Pancreas (tissue), 10 donors: ENCODE data around the gene CDC25C. TPM values are rescaled to one million over a fixed set of nuclear protein-coding genes. Genes with fewer than 3 reads are reported as not detected.

Experiments
- ATAC-seq, 4 donors: fragments of 200-7000 bp; cut with Tn5 transposase; one replicate each; pipeline versions ENCODE4 v1.8.0 to v1.9.1; 2020; ENCODE audit warnings: mild to moderate bottlenecking in 4 of 4, moderate library complexity in 4 of 4
- DNase-seq, 6 donors: peaks; one replicate each; pipeline ENCODE4 v3.0.0-alpha.2; 2020
- FAIRE-seq: peaks from 2 replicates; lab custom pipeline; 2012; peaks lifted over from hg19 to GRCh38; lab: Jason Lieb, UNC
- H3K27ac ChIP-seq, 4 donors: fragments of 200-600 bp; sonication (generic); 1 replicate in 3 of 4; 2 replicates in 1 of 4; pipeline versions ENCODE4 v1.5.0 to v1.8.0; 2020
- H3K27me3 ChIP-seq, 4 donors: fragments of 200-600 bp; one replicate each; pipeline ENCODE4 v1.8.0; 2021
- H3K36me3 ChIP-seq, 3 donors: fragments of 200-600 bp; sonication (generic) in 1 of 3; one replicate each; pipeline versions ENCODE4 v1.5.0 to v1.8.0; 2020 to 2021
- H3K4me1 ChIP-seq, 3 donors: fragments of 200-600 bp; one replicate each; pipeline ENCODE4 v1.8.0; 2021
- H3K4me3 ChIP-seq, 4 donors: fragments of 200-600 bp; sonication (generic) in 2 of 4; one replicate each; pipeline versions ENCODE4 v1.5.0 to v1.8.0; 2020 to 2021
- H3K9me3 ChIP-seq, 4 donors: fragments of 200-600 bp; one replicate each; pipeline ENCODE4 v1.8.0; 2021
- WGBS, 2 donors: extraction: QIAGEN DNeasy Blood & Tissue Kit; methylation state at CpG; one replicate each; pipeline ENCODE4 v1.1.7; 2013; 5-methylcytosine and 5-hydroxymethylcytosine counted together
- intact Hi-C, 3 donors: fragments of 100-400 bp; cut with DNase I; formaldehyde crosslinking; loops; one replicate each; pipeline versions ENCODE4 v1.11.1 to v1.14.2; 2022
- polyA plus RNA-seq, 2 donors: library from polyadenylated mRNA; stranded (reverse); fragments of 200-250 nt; gene quantifications; one replicate each; pipeline ENCODE4 v1.2.3, GENCODE V29; 2013
- total RNA-seq, 6 donors: library from RNA; stranded (reverse); fragmentation: NEBNext Ultra II Directional in 4 of 6; extraction: Animal tissue kit (Norgen Biotek cat#: 25700) in 4 of 6; gene quantifications; one replicate each; pipeline versions ENCODE4 v1.2.1 to v1.2.4, GENCODE V29; 2021 to 2023
- TF ChIP-seq, protein P1 (sequence below), 4 donors: fragments of 200-600 bp; sonication (generic) in 3 of 4; IDR thresholded peaks; one replicate each; pipeline versions ENCODE4 v1.5.0 to v1.8.0; 2021; ENCODE audit warnings: antibody characterized with exemption in 4 of 4
- donor health status: healthy with polysubstance abuse.
- donor health status: DM: no; HTN: no; CAD: no; lungs with moderate emphysema.
- donor health status: DM: no; HTN: no; CAD: no.
- donor health status: control.
- donor health status: control.
- donor health status: Bipolar disorder and iron deficiency.
- donor health status: DM: yes; HTN: yes; CAD: no.
- donor health status: DM: no; HTN: no; CAD: no.
- donor health status: DM: no; HTN: no; CAD: no.
- donor health status: DM: yes; HTN: yes; CAD: no.

CDC25C gene
- total and polyA plus RNA-seq, 8 donors, result 0.09 to 0.19 (median 0.13) TPM; not detected in 4

- no peak for FAIRE-seq
- DNase-seq, result no peak
- Histone ChIP-seq H3K9me3 (no peaks in the 10 kb centered on the region), H3K4me3 (peak overlapping the region in 2 of 4 donors; percentile 87 to 93), H3K4me1 (peaks cover 0 to 17% (median 5%) of the 10 kb centered on the region in 3 donors), H3K27ac (no peak overlapping the region), H3K36me3 (peaks cover 2 to 37% (median 8%) of the 10 kb centered on the region in 3 donors), H3K27me3 (no peaks in the 10 kb centered on the region)
- WGBS, 2 donors, result 53 to 70% methylated on average over 3 of the region's 3 CpGs
- TF ChIP-seq, protein P1, sequence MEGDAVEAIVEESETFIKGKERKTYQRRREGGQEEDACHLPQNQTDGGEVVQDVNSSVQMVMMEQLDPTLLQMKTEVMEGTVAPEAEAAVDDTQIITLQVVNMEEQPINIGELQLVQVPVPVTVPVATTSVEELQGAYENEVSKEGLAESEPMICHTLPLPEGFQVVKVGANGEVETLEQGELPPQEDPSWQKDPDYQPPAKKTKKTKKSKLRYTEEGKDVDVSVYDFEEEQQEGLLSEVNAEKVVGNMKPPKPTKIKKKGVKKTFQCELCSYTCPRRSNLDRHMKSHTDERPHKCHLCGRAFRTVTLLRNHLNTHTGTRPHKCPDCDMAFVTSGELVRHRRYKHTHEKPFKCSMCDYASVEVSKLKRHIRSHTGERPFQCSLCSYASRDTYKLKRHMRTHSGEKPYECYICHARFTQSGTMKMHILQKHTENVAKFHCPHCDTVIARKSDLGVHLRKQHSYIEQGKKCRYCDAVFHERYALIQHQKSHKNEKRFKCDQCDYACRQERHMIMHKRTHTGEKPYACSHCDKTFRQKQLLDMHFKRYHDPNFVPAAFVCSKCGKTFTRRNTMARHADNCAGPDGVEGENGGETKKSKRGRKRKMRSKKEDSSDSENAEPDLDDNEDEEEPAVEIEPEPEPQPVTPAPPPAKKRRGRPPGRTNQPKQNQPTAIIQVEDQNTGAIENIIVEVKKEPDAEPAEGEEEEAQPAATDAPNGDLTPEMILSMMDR (IDR thresholded peaks at IDR 0.05), result no peak
- no peak for ATAC-seq
- intact Hi-C loops, result no loop called here
These were observed 8.4 kb upstream of the CDC25C start for GRCh38 chr5:138340008-138340407.

- ATAC-seq (no peak), FAIRE-seq (no peak), DNase-seq (no peak)
- no peaks in the 10 kb centered on the region for H3K9me3 ChIP-seq
- no peaks in the 10 kb centered on the region for H3K27me3 ChIP-seq
- intact Hi-C loops, result no loop called here
- TF ChIP-seq, protein P1 (IDR thresholded peaks at IDR 0.05), result no peak
- peaks cover 0 to 17% (median 5%) of the 10 kb centered on the region in 3 donors for H3K4me1 ChIP-seq
- H3K4me3 ChIP-seq, result peak overlapping the region; percentile 61 to 95 (median 90)
- peak overlapping the region in 2 of 4 donors; percentile 98 to 99 for H3K27ac ChIP-seq
- peaks cover 0 to 32% (median 7%) of the 10 kb centered on the region in 3 donors for H3K36me3 ChIP-seq
- 35 to 55% methylated on average over 2 of the region's 2 CpGs for WGBS, 2 donors
These were observed 7.9 kb upstream of the CDC25C start for GRCh38 chr5:138339464-138339863.

GRCh38 chr5:138339091-138339456, 7.5 kb upstream of the CDC25C start:
- Histone ChIP-seq H3K4me3 (peak overlapping the region; percentile 61 to 95 (median 90)), H3K9me3 (no peaks in the 10 kb centered on the region), H3K27ac (peak overlapping the region in 3 of 4 donors; percentile 98 to 99 (median 98)), H3K27me3 (no peaks in the 10 kb centered on the region), H3K36me3 (peaks cover 0 to 28% (median 7%) of the 10 kb centered on the region in 3 donors), H3K4me1 (peaks cover 0 to 17% (median 5%) of the 10 kb centered on the region in 3 donors)
- FAIRE-seq, result no peak
- DNase-seq, result no peak
- WGBS, 2 donors, result 5 to 7% methylated on average over 7 of the region's 7 CpGs
- intact Hi-C loops, result no loop called here
- ATAC-seq, result peak in 1 of 4 donors; percentile 0
- TF ChIP-seq, protein P1 (IDR thresholded peaks at IDR 0.05), result no peak

DNA sequence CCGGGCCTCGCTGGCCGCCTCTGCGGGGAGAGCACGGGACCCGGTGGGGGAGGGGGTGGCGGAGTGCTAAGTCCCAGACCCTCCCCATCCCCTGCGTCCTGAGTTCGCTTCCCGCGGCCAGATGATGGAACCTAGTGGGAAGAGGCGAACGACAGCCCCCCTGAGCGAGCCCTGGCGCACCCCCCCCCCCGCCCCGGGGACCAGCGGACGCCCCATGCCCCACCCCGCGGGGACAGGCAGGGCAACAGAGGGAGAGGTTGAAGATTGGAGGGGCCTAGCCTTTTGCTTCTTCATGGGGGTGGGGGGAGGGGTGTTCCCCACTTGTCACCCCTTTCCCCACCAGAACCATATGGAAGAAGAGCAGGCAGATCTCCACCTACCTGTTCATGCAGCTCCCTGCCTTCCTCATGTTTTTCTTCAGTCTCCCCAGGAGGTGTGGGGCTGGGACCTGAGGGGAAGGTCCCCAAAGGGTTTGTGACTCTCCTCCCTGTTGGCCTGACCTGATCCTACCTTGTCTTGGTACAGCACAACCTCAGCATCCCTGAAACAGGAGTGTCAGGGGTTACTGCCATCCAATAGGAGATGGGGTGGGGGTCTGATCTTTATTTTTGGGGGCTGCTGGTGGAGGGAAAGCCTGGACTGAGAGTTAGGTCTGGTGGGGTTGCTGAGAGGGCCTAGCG, 6.9 kb upstream of the CDC25C start:
- TF ChIP-seq, protein P1 (IDR thresholded peaks at IDR 0.05), result no peak
- 0% methylated on average over 9 to 22 of the region's 22 CpGs for WGBS, 2 donors
- peak overlapping the region; percentile 94 to 99 (median 98) for H3K27ac ChIP-seq
- intact Hi-C loops, result no loop called here
- FAIRE-seq, result no peak
- ATAC-seq, result peak; percentile 0 to 3 (median 1)
- peaks cover 0 to 23% (median 7%) of the 10 kb centered on the region in 3 donors for H3K36me3 ChIP-seq
- peak overlapping the region; percentile 61 to 95 (median 90) for H3K4me3 ChIP-seq
- peaks cover 0 to 17% (median 5%) of the 10 kb centered on the region in 3 donors for H3K4me1 ChIP-seq
- no peaks in the 10 kb centered on the region for H3K9me3 ChIP-seq
- H3K27me3 ChIP-seq, result no peaks in the 10 kb centered on the region
- DNase-seq, result peak in 1 of 6 donors; percentile 37
